WTC11 (cell line): ENCODE results near the gene TOMM40. TPM values are rescaled to one million over a fixed set of nuclear protein-coding genes. Genes with fewer than 3 reads are reported as not detected.
A peak's percentile ranks its signal among the peaks of the same experiment; 100 is the strongest.
"Not testable (repeated sequence)": the region's sequence is repeated elsewhere in the genome, so short reads cannot be mapped to it uniquely, and the experiment has no call there.

Experiments used
- ATAC-seq: fragments of 200-7000 bp; cut with Tn5 transposase; 2 replicates; pipeline ENCODE4 v1.10.0; 2021; ENCODE audit warnings: mild to moderate bottlenecking, moderate library complexity
- CTCF ChIA-PET: fragments of 300-600 bp; sonication (Branson Sonifier 250); formaldehyde crosslinking; loops from one replicate; lab custom pipeline; 2021; ENCODE audit warnings: antibody characterized with exemption; lab: Charles Lee
- POLR2A ChIA-PET: fragments of 350-600 bp; sonication (Branson Sonifier 250); formaldehyde crosslinking; loops from one replicate; lab custom pipeline; 2021; ENCODE audit warnings: antibody characterized with exemption; lab: Charles Lee
- DNase-seq: peaks from one replicate; pipeline ENCODE4 v3.0.0; 2021; ENCODE audit warnings: low spot score
- H3K27ac Mint-ChIP-seq: 2 replicates; pipeline ENCODE4 v1.8.0; 2021; ENCODE audit warnings: mixed read lengths
- H3K27me3 Mint-ChIP-seq: 2 replicates; pipeline ENCODE4 v1.8.0; 2021; ENCODE audit warnings: low read depth, mild to moderate bottlenecking, moderate library complexity, mixed read lengths
- H3K36me3 Mint-ChIP-seq: 2 replicates; pipeline ENCODE4 v1.8.0; 2021; ENCODE audit warnings: mixed read lengths
- H3K4me1 Mint-ChIP-seq: 2 replicates; pipeline ENCODE4 v1.8.0; 2022; ENCODE audit warnings: mixed read lengths
- H3K4me3 Mint-ChIP-seq: 2 replicates; pipeline ENCODE4 v1.8.0; 2021; ENCODE audit warnings: mild to moderate bottlenecking, moderate library complexity, mixed read lengths
- H3K9me3 Mint-ChIP-seq: 2 replicates; pipeline ENCODE4 v1.8.0; 2021; ENCODE audit warnings: mixed read lengths
- CREM ChIP-seq: sonication (generic); formaldehyde crosslinking; IDR thresholded peaks from 2 replicates; pipeline ENCODE4 v1.8.1; 2022; ENCODE audit warnings: mild to moderate bottlenecking, missing genetic modification reagents, moderate library complexity
- FOXP1 ChIP-seq: sonication (generic); formaldehyde crosslinking; IDR thresholded peaks from 2 replicates; pipeline ENCODE4 v1.8.0; 2022; ENCODE audit warnings: missing genetic modification reagents, mild to moderate bottlenecking, moderate library complexity, borderline replicate concordance
- GABPB1 ChIP-seq: sonication (generic); formaldehyde crosslinking; IDR thresholded peaks from 2 replicates; pipeline ENCODE4 v1.8.1; 2023; ENCODE audit warnings: mild to moderate bottlenecking, missing genetic modification reagents
- GTF2I ChIP-seq: fragments of 250-450 bp; sonication (Bioruptor Pico); conservative IDR thresholded peaks from 2 replicates; pipeline ENCODE4 v1.4.0; 2021; ENCODE audit warnings: mild to moderate bottlenecking
- IRF2 ChIP-seq: sonication (generic); formaldehyde crosslinking; IDR thresholded peaks from 2 replicates; pipeline ENCODE4 v1.8.0; 2022; ENCODE audit warnings: low read depth, missing genetic modification reagents, borderline replicate concordance
- MAX ChIP-seq: sonication (generic); formaldehyde crosslinking; IDR thresholded peaks from 2 replicates; pipeline ENCODE4 v1.8.0; 2022; ENCODE audit warnings: mild to moderate bottlenecking, missing genetic modification reagents
- NFYB ChIP-seq: sonication (generic); formaldehyde crosslinking; conservative IDR thresholded peaks from 2 replicates; pipeline ENCODE4 v1.8.0; 2022; ENCODE audit warnings: low read depth, missing genetic modification reagents
- ZNF121 ChIP-seq: sonication (generic); formaldehyde crosslinking; IDR thresholded peaks from 2 replicates; pipeline ENCODE4 v1.8.0; 2023; ENCODE audit warnings: missing genetic modification reagents
- ZNF263 ChIP-seq: sonication (generic); formaldehyde crosslinking; IDR thresholded peaks from 2 replicates; pipeline ENCODE4 v1.8.1; 2022; ENCODE audit warnings: low read depth, mild to moderate bottlenecking, moderate library complexity, missing genetic modification reagents
- total RNA-seq: library from RNA; stranded (reverse); gene quantifications from 3 replicates; pipeline ENCODE4 v1.2.3, GENCODE V29; 2021
- TF ChIP-seq, protein P1 (sequence below): sonication (generic); formaldehyde crosslinking; IDR thresholded peaks from 2 replicates; pipeline ENCODE4 v1.8.1; 2023; ENCODE audit warnings: mild to moderate bottlenecking, moderate library complexity, missing genetic modification reagents

TOMM40 gene
- total RNA-seq, 1 experiment from 2014 or later: 221 TPM

DNA sequence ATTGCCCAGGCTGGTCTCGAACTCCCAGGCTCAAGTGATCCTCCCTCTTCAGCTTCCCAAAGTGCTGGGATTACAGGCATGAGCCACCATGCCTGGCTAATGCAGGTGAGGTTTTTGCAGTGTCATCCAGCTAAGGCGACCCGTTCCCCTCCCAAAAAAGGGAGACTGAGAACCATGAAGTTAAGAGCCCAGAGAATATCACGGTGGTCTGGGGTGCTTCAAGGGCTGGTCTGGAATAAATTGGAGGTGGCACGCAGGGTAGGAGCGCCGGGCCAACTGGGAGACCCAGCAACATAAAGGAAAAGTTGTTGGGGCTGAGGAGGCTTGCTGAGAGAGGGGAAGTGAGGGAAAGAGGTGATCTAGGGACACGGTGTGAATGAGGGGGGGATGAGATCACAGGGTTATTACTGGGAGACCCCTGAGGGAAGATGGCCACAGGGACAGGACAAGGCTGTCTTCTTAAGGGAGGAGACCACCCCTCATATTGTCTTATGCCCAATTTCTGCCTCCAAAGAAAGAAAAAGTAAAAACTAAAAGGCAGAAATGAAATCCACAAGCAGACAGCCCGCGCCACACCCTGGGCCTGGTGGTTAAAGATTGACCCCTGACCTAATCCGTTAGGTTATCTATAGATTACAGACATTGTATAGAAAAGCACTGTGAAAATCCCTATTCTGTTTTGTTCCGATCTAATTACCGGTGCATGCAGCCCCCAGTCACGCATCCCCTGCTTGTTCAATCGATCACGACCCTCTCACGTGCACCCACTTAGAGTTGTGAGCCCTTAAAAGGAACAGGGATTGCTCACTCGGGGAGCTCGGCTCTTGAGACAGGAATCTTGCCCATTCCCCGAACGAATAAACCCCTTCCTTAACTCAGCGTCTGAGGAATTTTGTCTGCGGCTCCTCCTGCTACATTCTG lies 22.7 kb downstream of the TOMM40 start:
- ChIA-PET POLR2A (interaction anchor here (1.2 to 1.4 kb wide), 2 partner anchors 41 to 65 kb away, joined by 3 to 8 read pairs; no protein-coding TSS in a partner anchor), CTCF (interaction anchor here (0.6 to 1.6 kb wide), 5 partner anchors 9 to 203 kb away, joined by 3 to 7 read pairs (median 5); no protein-coding TSS in a partner anchor)
- not testable (repeated sequence) for H3K36me3 Mint-ChIP-seq, ATAC-seq, H3K9me3 Mint-ChIP-seq, DNase-seq, H3K27me3 Mint-ChIP-seq
- Mint-ChIP-seq H3K4me3 (peak overlapping the region; percentile 98), H3K4me1 (peaks cover 33% of the 10 kb centered on the region), H3K27ac (peak overlapping the region; percentile 99)
- 0 out of 2 replicates have a peak, but pooled peaks have one; percentile 38 for TF ChIP-seq ZNF121 (CRISPR knock-in tag)

DNA sequence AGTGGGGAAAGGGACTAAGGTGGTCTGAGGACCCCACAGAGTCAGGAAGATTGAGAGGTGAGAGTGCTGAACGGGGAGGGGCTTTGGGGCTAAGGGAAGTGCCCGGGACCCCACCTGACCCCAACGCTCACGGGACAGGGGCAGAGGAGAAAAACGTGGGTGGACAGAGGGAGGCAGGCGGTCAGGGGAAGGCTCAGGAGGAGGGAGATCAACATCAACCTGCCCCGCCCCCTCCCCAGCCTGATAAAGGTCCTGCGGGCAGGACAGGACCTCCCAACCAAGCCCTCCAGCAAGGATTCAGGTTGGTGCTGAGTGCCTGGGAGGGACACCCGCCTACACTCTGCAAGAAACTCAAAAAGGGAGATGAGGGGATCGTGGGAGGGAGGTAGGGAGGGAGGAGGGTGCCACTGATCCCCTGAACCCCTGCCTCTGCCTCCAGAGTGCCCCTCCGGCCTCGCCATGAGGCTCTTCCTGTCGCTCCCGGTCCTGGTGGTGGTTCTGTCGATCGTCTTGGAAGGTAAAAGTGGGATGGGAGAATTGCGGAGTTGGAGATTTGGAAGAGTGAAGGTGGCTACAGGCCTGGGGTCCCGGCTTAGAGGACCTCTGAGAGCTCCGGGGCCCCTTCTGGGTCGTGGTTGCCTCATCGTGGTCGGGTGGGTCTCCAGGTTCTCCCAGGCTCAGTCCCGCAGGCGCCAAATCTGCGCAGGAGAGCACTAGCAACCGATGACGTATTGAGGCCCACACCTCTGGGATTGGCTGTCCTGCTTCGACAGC lies 23.6 kb downstream of the TOMM40 start, which contains the start of gene APOC1:
TSS of gene APOC1 (plus strand) at position 176 of the 774 bp plus-strand sequence. CDS start at position 460, 284 bp downstream.
- ChIA-PET CTCF (interaction anchor here (0.8 to 1.6 kb wide), 9 partner anchors 10 to 212 kb away, joined by 3 to 7 read pairs (median 3); no protein-coding TSS in a partner anchor), POLR2A (interaction anchor here (0.7 to 1.4 kb wide), 4 partner anchors 10 to 68 kb away, joined by 3 to 15 read pairs (median 6); partner anchors contain the start of gene APOE)
- H3K36me3 Mint-ChIP-seq, H3K27me3 Mint-ChIP-seq, H3K9me3 Mint-ChIP-seq: not testable (repeated sequence)
- TF ChIP-seq NFYB (CRISPR knock-in tag) (peak; percentile 98), FOXP1 (0 out of 2 replicates have a peak, but pooled peaks have one; percentile 4), CREM (CRISPR knock-in tag) (peak; percentile 88; the same call in 1 of the 2 replicates), ZNF263 (CRISPR knock-in tag) (peak; percentile 77), MAX (CRISPR knock-in tag) (peak; percentile 38; the same call in 1 of the 2 replicates)
- TF ChIP-seq, protein P1, sequence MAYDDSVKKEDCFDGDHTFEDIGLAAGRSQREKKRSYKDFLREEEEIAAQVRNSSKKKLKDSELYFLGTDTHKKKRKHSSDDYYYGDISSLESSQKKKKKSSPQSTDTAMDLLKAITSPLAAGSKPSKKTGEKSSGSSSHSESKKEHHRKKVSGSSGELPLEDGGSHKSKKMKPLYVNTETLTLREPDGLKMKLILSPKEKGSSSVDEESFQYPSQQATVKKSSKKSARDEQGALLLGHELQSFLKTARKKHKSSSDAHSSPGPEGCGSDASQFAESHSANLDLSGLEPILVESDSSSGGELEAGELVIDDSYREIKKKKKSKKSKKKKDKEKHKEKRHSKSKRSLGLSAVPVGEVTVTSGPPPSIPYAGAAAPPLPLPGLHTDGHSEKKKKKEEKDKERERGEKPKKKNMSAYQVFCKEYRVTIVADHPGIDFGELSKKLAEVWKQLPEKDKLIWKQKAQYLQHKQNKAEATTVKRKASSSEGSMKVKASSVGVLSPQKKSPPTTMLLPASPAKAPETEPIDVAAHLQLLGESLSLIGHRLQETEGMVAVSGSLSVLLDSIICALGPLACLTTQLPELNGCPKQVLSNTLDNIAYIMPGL (CRISPR knock-in tag): 0 out of 2 replicates have a peak, but pooled peaks have one; percentile 55
- ATAC-seq: peak; percentile 93
- peak within 1 kb of the TSS; percentile 98 for H3K4me3 Mint-ChIP-seq
- peak; percentile 92 for DNase-seq
- peak within 1 kb of the TSS; percentile 99 for H3K27ac Mint-ChIP-seq
- H3K4me1 Mint-ChIP-seq: peaks cover 33% of the 10 kb centered on the region

GRCh38 chr19:44924243-44924725 lies 33.2 kb downstream of the TOMM40 start:
- peaks cover 26% of the 10 kb centered on the region for H3K27me3 Mint-ChIP-seq
- H3K4me3 Mint-ChIP-seq: no peak overlapping the region
- ChIA-PET POLR2A (no interaction called here), CTCF (no interaction called here)
- TF ChIP-seq GTF2I (CRISPR knock-in tag) (no peak), GABPB1 (peak; percentile 95)
- H3K4me1 Mint-ChIP-seq: peaks cover 17% of the 10 kb centered on the region
- no peak overlapping the region for H3K27ac Mint-ChIP-seq
- peaks cover 4% of the 10 kb centered on the region; the same call in 1 of the 2 replicates for H3K9me3 Mint-ChIP-seq
- DNase-seq: no peak
- peaks cover 2% of the 10 kb centered on the region for H3K36me3 Mint-ChIP-seq
- ATAC-seq: no peak

DNA sequence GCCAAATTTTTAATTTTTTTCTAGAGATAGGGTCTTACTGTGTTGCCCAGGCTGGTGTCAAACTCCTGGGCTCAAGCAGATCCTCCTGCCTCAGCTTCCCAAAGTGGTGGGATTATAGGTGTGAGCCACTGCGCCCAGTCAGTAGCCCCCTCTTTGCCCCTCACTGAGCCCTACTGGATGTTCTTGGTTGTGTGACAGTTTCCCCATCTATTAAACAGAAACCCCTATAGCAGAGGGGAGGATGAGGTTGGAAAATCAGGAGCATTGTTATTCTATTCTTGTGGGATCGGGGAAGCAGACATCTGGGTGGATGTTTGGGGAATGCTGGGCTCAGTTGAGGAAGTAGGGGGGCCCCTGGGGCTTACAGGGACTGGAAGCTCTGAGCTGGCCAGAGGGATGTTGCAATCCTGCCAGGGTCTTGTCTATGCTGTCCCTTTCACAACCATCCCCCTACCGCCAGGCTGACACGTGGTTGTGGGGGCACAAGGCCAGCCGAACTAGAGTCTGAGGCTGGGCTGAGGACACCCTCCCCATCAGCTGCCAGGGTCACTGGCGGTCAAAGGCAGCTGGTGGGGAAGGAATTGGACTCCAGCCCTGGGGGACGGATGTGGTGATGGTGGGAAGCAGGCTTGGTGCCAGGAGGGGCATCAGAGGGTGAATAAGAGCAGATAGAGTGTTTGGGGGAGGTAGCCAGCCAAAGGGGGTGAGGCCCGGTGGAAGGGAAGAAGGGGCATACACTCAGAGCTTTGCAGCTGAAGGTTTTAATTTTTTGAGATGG lies 34.2 kb downstream of the TOMM40 start:
- Mint-ChIP-seq H3K4me3 (no peak overlapping the region), H3K36me3 (peaks cover 2% of the 10 kb centered on the region), H3K27me3 (peaks cover 35% of the 10 kb centered on the region), H3K4me1 (peaks cover 17% of the 10 kb centered on the region), H3K27ac (no peak overlapping the region; the same call in 1 of the 2 replicates), H3K9me3 (peaks cover 4% of the 10 kb centered on the region; the same call in 1 of the 2 replicates)
- DNase-seq: no peak
- ChIA-PET CTCF (interaction anchor here (0.9 to 1.5 kb wide), 3 partner anchors 10 to 27 kb away, joined by 3 to 5 read pairs (median 3); partner anchors contain the start of gene APOE), POLR2A (interaction anchor here (1.0 kb wide), 1 partner anchor 10 kb away, joined by 6 read pairs; no protein-coding TSS in a partner anchor)
- no peak for ATAC-seq
- TF ChIP-seq GABPB1 (peak; percentile 98), IRF2 (no peak)
